Spleen (tissue), 11 donors: Measurements from ENCODE around the gene AQP2. TPM values are rescaled to one million over a fixed set of nuclear protein-coding genes. Genes with fewer than 3 reads are reported as not detected.

Experiments used
- DNase-seq: peaks from one replicate; pipeline ENCODE4 v3.0.0-alpha.2; 2020
- H3K27ac ChIP-seq, 8 donors: fragments of 200-600 bp; sonication (generic) in 7 of 8; 1 replicate in 4 of 8; 2 replicates in 4 of 8; pipeline versions ENCODE4 v1.5.0 to v1.8.0; 2016 to 2021; ENCODE audit warnings: inconsistent platforms in 4 of 8, mild to moderate bottlenecking in 4 of 8, moderate library complexity in 1 of 8
- H3K27me3 ChIP-seq, 7 donors: fragments of 200-600 bp; sonication (generic) in 6 of 7; replicated peaks in 1 of 7; 1 replicate in 4 of 7; 2 replicates in 3 of 7; pipeline versions ENCODE4 v1.5.0 to v1.8.0; 2016 to 2021; ENCODE audit warnings: inconsistent platforms in 3 of 7, mild to moderate bottlenecking in 1 of 7
- H3K36me3 ChIP-seq, 6 donors: fragments of 200-600 bp; sonication (generic) in 5 of 6; 1 replicate in 4 of 6; 2 replicates in 2 of 6; pipeline versions ENCODE4 v1.5.0 to v1.8.0; 2016 to 2021; ENCODE audit warnings: inconsistent platforms in 2 of 6
- H3K4me1 ChIP-seq, 6 donors: fragments of 200-600 bp; sonication (generic) in 5 of 6; 1 replicate in 3 of 6; 2 replicates in 3 of 6; pipeline versions ENCODE4 v1.5.0 to v1.8.0; 2016 to 2021; ENCODE audit warnings: inconsistent platforms in 3 of 6
- H3K4me3 ChIP-seq, 8 donors: fragments of 200-600 bp; sonication (generic) in 7 of 8; 1 replicate in 4 of 8; 2 replicates in 4 of 8; pipeline versions ENCODE4 v1.5.0 to v1.8.0; 2016 to 2021; ENCODE audit warnings: inconsistent platforms in 4 of 8, mild to moderate bottlenecking in 4 of 8, moderate library complexity in 2 of 8
- H3K9me3 ChIP-seq, 8 donors: fragments of 200-600 bp; sonication (generic) in 7 of 8; 1 replicate in 4 of 8; 2 replicates in 4 of 8; pipeline versions ENCODE4 v1.5.0 to v1.8.0; 2016 to 2021; ENCODE audit warnings: inconsistent platforms in 4 of 8
- CTCF ChIP-seq, 11 experiments: fragments of 200-600 bp in 7 of 11; fragments of 450-650 bp in 4 of 11; sonication (generic) in 4 of 11; IDR thresholded peaks in 8 of 11; conservative IDR thresholded peaks in 3 of 11; 1 replicate in 7 of 11; 2 replicates in 4 of 11; pipeline versions ENCODE4 v1.4.0 to v1.8.0; 2016 to 2021; ENCODE audit warnings: antibody characterized with exemption in 11 of 11, inconsistent platforms in 4 of 11, mild to moderate bottlenecking in 1 of 11
- POLR2A ChIP-seq, 3 donors: fragments of 450-650 bp; IDR thresholded peaks; one replicate each; pipeline ENCODE4 v1.5.1; 2017; ENCODE audit warnings: antibody characterized with exemption in 3 of 3, mild to moderate bottlenecking in 1 of 3
- POLR2AphosphoS5 ChIP-seq, 3 donors: sonication (generic); formaldehyde crosslinking; IDR thresholded peaks; one replicate each; pipeline ENCODE4 v1.5.1; 2017; ENCODE audit warnings: antibody characterized with exemption in 3 of 3
- WGBS, 5 donors: extraction: QIAGEN DNeasy Blood & Tissue Kit in 3 of 5; methylation state at CpG; one replicate each; pipeline versions ENCODE4 v1.1.5 to v1.1.7; 2013 to 2018; 5-methylcytosine and 5-hydroxymethylcytosine counted together
- intact Hi-C: fragments of 100-400 bp; cut with DNase I; formaldehyde crosslinking; loops from one replicate; pipeline ENCODE4 v1.15.0; 2023; ENCODE audit warnings: low total_unique reads
- polyA plus RNA-seq, 3 donors: library from polyadenylated mRNA; stranded (reverse); fragments of 200-250 nt; gene quantifications; one replicate each; pipeline ENCODE4 v1.2.1, GENCODE V29; 2013
- total RNA-seq, 7 donors: library from RNA; depleted of rRNA in 3 of 7; stranded (reverse); fragments of >200 nt in 3 of 7; fragmentation: NEBNext Ultra II Directional in 4 of 7; extraction: Animal tissue kit (Norgen Biotek cat#: 25700) in 4 of 7; gene quantifications; one replicate each; pipeline versions ENCODE4 v1.1.0 to v1.2.1, GENCODE V29; 2016 to 2021
- donor health status: healthy with polysubstance abuse.
- donor health status: DM: no; HTN: no; CAD: no; lungs with moderate emphysema.
- donor health status: DM: no; HTN: no; CAD: no.
- donor health status: Bipolar disorder and iron deficiency.
- donor health status: healthy.
- donor health status: DM: no; HTN: no; CAD: no.
- donor health status: DM: yes; HTN: yes; CAD: no.

The AQP2 gene
- total and polyA plus RNA-seq, 10 donors = not detected

- WGBS, 5 donors = 5 to 13% (median 10%) methylated on average over 28 of the region's 28 CpGs
- intact Hi-C loops = no loop called here
Measured at GRCh38 chr12:49945394-49946080, 5.0 kb upstream of the AQP2 start.

GRCh38 chr12:49946086-49946485, 4.5 kb upstream of the AQP2 start:
- intact Hi-C loops = no loop called here

More at GRCh38 chr12:49945394-49946080, 5.0 kb upstream of the AQP2 start:
- Histone ChIP-seq H3K4me1 (peaks cover 5 to 33% (median 15%) of the 10 kb centered on the region in 6 donors), H3K9me3 (no peaks in the 10 kb centered on the region), H3K4me3 (peak overlapping the region in 3 of 8 donors; percentile 16 to 62 (median 24)), H3K27ac (peak overlapping the region in 6 of 8 donors; percentile 14 to 66 (median 50)), H3K27me3 (peaks cover 0 to 21% (median 0%) of the 10 kb centered on the region in 7 donors), H3K36me3 (no peaks in the 10 kb centered on the region)
- peak; percentile 90 for DNase-seq
- TF ChIP-seq POLR2A (IDR thresholded peaks at IDR 0.05) (no peak), POLR2AphosphoS5 (IDR thresholded peaks at IDR 0.05) (peak in 2 of 3 donors; percentile 55 to 64), CTCF (IDR thresholded peaks at IDR 0.05 in 8 of 11, conservative IDR thresholded peaks at IDR 0.05 in 3 of 11) (peak; percentile 52 to 92 (median 75))

DNA sequence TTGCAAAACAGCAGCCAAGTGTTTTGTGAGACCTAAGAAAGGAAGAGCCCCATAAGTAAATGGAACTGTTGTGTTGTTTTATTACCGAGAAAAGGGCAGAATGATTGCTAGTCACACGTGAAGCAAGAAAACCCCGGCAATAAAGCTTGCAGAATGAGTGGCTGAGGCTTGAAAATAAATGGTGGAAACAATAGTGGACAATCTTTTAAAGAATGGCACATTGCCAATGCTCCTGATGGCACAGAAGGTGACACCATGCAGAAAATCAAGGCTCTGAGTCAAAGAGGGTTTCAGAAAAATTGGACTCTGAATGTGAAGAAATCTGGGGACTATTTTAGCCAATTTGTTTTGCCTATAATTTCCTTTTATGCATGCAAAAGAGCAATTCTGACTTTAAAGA, 4.0 kb upstream of the AQP2 start:
- Histone ChIP-seq H3K27me3 (peaks cover 0 to 30% (median 0%) of the 10 kb centered on the region in 7 donors), H3K4me1 (peaks cover 5 to 35% (median 15%) of the 10 kb centered on the region in 6 donors), H3K9me3 (no peaks in the 10 kb centered on the region), H3K4me3 (no peak overlapping the region), H3K36me3 (no peaks in the 10 kb centered on the region), H3K27ac (no peak overlapping the region)
- intact Hi-C loops = no loop called here
- WGBS, 5 donors = 71 to 80% (median 77%) methylated on average over 3 of the region's 3 CpGs
- no peak for TF ChIP-seq POLR2AphosphoS5 (IDR thresholded peaks at IDR 0.05)
- TF ChIP-seq POLR2A (IDR thresholded peaks at IDR 0.05) = no peak
- TF ChIP-seq CTCF (IDR thresholded peaks at IDR 0.05 in 8 of 11, conservative IDR thresholded peaks at IDR 0.05 in 3 of 11) = no peak
- no peak for DNase-seq

More at GRCh38 chr12:49946086-49946485, 4.5 kb upstream of the AQP2 start:
- H3K27ac ChIP-seq = no peak overlapping the region
- H3K36me3 ChIP-seq = no peaks in the 10 kb centered on the region
- no peaks in the 10 kb centered on the region for H3K9me3 ChIP-seq
- DNase-seq = peak; percentile 18
- H3K27me3 ChIP-seq = peaks cover 0 to 26% (median 0%) of the 10 kb centered on the region in 7 donors
- H3K4me1 ChIP-seq = peaks cover 5 to 33% (median 15%) of the 10 kb centered on the region in 6 donors
- WGBS, 5 donors = 86 to 92% (median 90%) methylated on average over 9 of the region's 9 CpGs
- TF ChIP-seq POLR2AphosphoS5 (IDR thresholded peaks at IDR 0.05) (no peak), CTCF (IDR thresholded peaks at IDR 0.05 in 8 of 11, conservative IDR thresholded peaks at IDR 0.05 in 3 of 11) (no peak), POLR2A (IDR thresholded peaks at IDR 0.05) (no peak)
- H3K4me3 ChIP-seq = no peak overlapping the region

- Histone ChIP-seq H3K9me3 (no peaks in the 10 kb centered on the region), H3K27me3 (peaks cover 0 to 34% (median 0%) of the 10 kb centered on the region in 7 donors), H3K4me1 (peaks cover 5 to 47% (median 16%) of the 10 kb centered on the region in 6 donors), H3K36me3 (no peaks in the 10 kb centered on the region), H3K27ac (no peak overlapping the region), H3K4me3 (no peak overlapping the region)
- TF ChIP-seq CTCF (IDR thresholded peaks at IDR 0.05 in 8 of 11, conservative IDR thresholded peaks at IDR 0.05 in 3 of 11) (no peak), POLR2AphosphoS5 (IDR thresholded peaks at IDR 0.05) (no peak)
- intact Hi-C loops = no loop called here
- 73 to 87% (median 79%) methylated on average over 7 of the region's 7 CpGs for WGBS, 5 donors
- DNase-seq = peak; percentile 31
Measured at GRCh38 chr12:49947593-49948226, 2.8 kb upstream of the AQP2 start.
